Gastrocnemius medialis (tissue), 4 donors: ENCODE results near the gene ARNT2. TPM values are rescaled to one million over a fixed set of nuclear protein-coding genes. Genes with fewer than 3 reads are reported as not detected.

Experiments used
- ATAC-seq, 2 donors: fragments of 150-250 bp; one replicate each; pipeline ENCODE4 v1.9.1; 2016
- DNase-seq, 2 donors: peaks; one replicate each; pipeline ENCODE4 v3.0.0-alpha.2; 2019
- H3K27ac ChIP-seq, 4 donors: fragments of 200-600 bp; sonication (generic); 1 replicate in 1 of 4; 2 replicates in 3 of 4; pipeline ENCODE4 v1.5.1; 2016 to 2018; ENCODE audit warnings: mild to moderate bottlenecking in 2 of 4, moderate library complexity in 1 of 4
- H3K27me3 ChIP-seq, 3 donors: fragments of 200-600 bp; sonication (generic) in 2 of 3; 1 replicate in 1 of 3; 2 replicates in 2 of 3; pipeline versions ENCODE4 v1.5.1 to v1.6.0; 2016 to 2019; ENCODE audit warnings: mild to moderate bottlenecking in 1 of 3, moderate library complexity in 1 of 3
- H3K36me3 ChIP-seq, 2 donors: fragments of 200-600 bp; sonication (generic) in 1 of 2; one replicate each; pipeline ENCODE4 v1.5.1; 2017 to 2018
- H3K4me1 ChIP-seq, 2 donors: fragments of 200-600 bp; sonication (generic) in 1 of 2; one replicate each; pipeline ENCODE4 v1.5.1; 2016 to 2017; ENCODE audit warnings: mild to moderate bottlenecking in 2 of 2
- H3K4me3 ChIP-seq, 4 donors: fragments of 200-600 bp; sonication (generic) in 3 of 4; 1 replicate in 1 of 4; 2 replicates in 3 of 4; pipeline ENCODE4 v1.5.1; 2016 to 2019; ENCODE audit warnings: mild to moderate bottlenecking in 2 of 4
- H3K9me3 ChIP-seq, 3 donors: fragments of 200-600 bp; sonication (generic) in 2 of 3; 1 replicate in 1 of 3; 2 replicates in 2 of 3; pipeline ENCODE4 v1.5.1; 2016 to 2019
- CTCF ChIP-seq, 5 experiments: fragments of 450-650 bp in 3 of 5; fragments of 200-600 bp in 2 of 5; sonication (generic) in 2 of 5; IDR thresholded peaks in 4 of 5; conservative IDR thresholded peaks in 1 of 5; 1 replicate in 4 of 5; 2 replicates in 1 of 5; pipeline ENCODE4 v1.5.1; 2016 to 2019; ENCODE audit warnings: antibody characterized with exemption in 5 of 5, mild to moderate bottlenecking in 3 of 5, moderate library complexity in 3 of 5
- POLR2A ChIP-seq, 2 donors: fragments of 450-650 bp; IDR thresholded peaks; one replicate each; pipeline ENCODE4 v1.6.1; 2017; ENCODE audit warnings: antibody characterized with exemption in 2 of 2, mild to moderate bottlenecking in 2 of 2, moderate library complexity in 2 of 2
- in situ Hi-C, 4 donors: fragments of 200-750 bp; cut with MboI; loops; one replicate each; pipeline versions ENCODE4 v1.15.0 to v1.8.0; 2017; ENCODE audit warnings: low sequenced_read_pairs in 4 of 4
- intact Hi-C: fragments of 100-400 bp; cut with DNase I; formaldehyde crosslinking; loops from one replicate; pipeline ENCODE4 v1.15.1; 2023; ENCODE audit warnings: low total_unique reads
- total RNA-seq, 4 donors: library from RNA; depleted of rRNA; stranded (reverse); fragments of >200 nt; gene quantifications; one replicate each; pipeline versions ENCODE4 v1.1.0 to v1.2.3, GENCODE V29; 2016

The ARNT2 gene
- total RNA-seq, 4 donors from 2014 or later: 4.1 to 23.5 (median 6.6) TPM

DNA sequence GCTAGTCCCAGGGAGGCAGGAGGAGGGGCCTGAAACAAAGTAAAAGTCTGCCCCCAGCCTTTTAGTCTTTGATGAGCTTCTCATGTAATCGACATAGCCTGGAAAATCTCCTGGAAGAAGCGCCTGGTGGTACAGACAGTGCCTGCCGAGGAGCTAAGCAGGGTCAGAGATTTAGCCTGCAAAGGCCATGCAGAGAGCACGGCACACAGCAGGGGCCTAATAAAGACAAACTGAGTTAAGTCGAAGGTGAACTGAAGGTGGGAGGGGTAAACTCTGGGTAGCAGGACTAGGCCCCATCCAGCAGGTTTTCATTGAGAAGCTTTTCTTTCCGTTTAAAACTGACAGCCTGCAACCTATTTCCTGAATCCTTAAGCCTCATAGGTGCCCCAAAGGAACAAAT is 175.4 kb downstream of the ARNT2 start:
- Histone ChIP-seq H3K9me3 (no peaks in the 10 kb centered on the region), H3K4me1 (no peaks in the 10 kb centered on the region), H3K27me3 (no peaks in the 10 kb centered on the region), H3K27ac (no peak overlapping the region), H3K4me3 (no peak overlapping the region), H3K36me3 (no peaks in the 10 kb centered on the region)
- intact Hi-C loops (no loop called here), in situ Hi-C loops (no loop called here)
- TF ChIP-seq POLR2A (IDR thresholded peaks at IDR 0.05): no peak
- no peak for TF ChIP-seq CTCF (IDR thresholded peaks at IDR 0.05 in 4 of 5, conservative IDR thresholded peaks at IDR 0.05 in 1 of 5)
- DNase-seq (no peak), ATAC-seq (no peak)

GRCh38 chr15:80580106-80580505 is 175.9 kb downstream of the ARNT2 start:
- in situ Hi-C loops (no loop called here), intact Hi-C loops (no loop called here)
- H3K27me3 ChIP-seq: no peaks in the 10 kb centered on the region
- H3K4me1 ChIP-seq: no peaks in the 10 kb centered on the region
- DNase-seq (no peak), ATAC-seq (no peak)
- no peak overlapping the region for H3K4me3 ChIP-seq
- no peak for TF ChIP-seq POLR2A (IDR thresholded peaks at IDR 0.05)
- H3K36me3 ChIP-seq: no peaks in the 10 kb centered on the region
- no peak overlapping the region for H3K27ac ChIP-seq
- H3K9me3 ChIP-seq: no peaks in the 10 kb centered on the region

DNA sequence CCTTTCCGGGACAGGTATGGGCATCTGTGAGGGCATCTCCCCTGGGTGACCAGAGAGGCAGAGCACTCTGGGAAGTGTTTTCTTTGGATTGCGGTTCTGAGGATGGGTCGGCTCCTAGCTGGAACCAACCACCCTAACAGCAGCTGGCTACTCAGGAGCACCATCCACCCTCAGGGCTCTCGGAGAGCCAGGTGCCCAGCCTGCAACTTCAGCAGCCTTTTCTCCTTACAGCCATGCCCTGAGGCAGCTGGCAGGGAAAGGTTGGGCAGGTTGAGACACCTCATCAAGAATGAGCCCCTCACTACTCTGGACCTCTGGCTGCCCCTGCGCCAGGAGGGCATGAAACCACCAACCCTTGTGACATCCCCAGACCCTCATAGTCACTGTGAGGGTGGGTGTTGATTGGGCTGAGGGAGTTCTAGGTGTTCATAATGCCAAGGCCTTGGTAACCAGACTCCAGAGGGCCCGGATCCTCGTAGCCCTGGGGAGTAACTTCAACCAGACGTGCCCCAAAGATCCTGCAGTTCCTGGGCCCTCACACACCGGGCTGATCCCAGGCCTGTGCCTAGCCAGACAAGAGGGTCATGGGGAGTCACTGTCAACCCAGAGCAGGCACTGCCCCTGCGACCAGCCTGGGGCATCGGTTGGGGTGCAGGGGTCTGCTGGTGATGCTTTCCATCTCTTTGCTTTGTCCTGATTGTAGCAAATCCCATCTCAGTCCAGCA is 176.5 kb downstream of the ARNT2 start:
- no peak for ATAC-seq

DNA sequence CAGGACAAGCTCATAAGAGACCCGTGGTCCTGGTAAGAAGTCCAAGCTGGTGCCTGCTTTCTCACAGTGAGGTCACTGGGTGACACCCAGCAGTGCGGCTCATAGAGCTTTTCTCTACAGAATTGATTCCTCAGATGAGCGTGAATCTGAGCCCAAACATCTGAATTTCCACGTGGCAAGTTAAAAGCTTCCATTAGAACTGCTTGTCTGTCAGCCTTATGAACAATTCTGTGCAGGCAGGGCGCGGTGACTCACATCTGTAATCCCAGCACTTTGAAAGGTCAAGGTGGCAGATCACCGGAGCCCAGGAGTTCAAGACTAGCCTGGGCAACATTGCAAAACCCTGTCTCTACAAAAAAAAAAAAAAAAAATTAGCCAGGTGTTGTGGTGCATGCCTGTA is 177.8 kb downstream of the ARNT2 start:
- Histone ChIP-seq H3K9me3 (no peaks in the 10 kb centered on the region), H3K4me1 (no peaks in the 10 kb centered on the region), H3K27me3 (no peaks in the 10 kb centered on the region), H3K36me3 (no peaks in the 10 kb centered on the region), H3K4me3 (no peak overlapping the region), H3K27ac (no peak overlapping the region)
- intact Hi-C loops: no loop called here
- in situ Hi-C loops: no loop called here
- no peak for TF ChIP-seq CTCF (IDR thresholded peaks at IDR 0.05 in 4 of 5, conservative IDR thresholded peaks at IDR 0.05 in 1 of 5)
- no peak for TF ChIP-seq POLR2A (IDR thresholded peaks at IDR 0.05)
- DNase-seq (no peak), ATAC-seq (no peak)

More for the DNA sequence above, 176.5 kb downstream of the ARNT2 start:
- Histone ChIP-seq H3K27me3 (no peaks in the 10 kb centered on the region), H3K4me1 (no peaks in the 10 kb centered on the region), H3K27ac (no peak overlapping the region), H3K4me3 (no peak overlapping the region), H3K36me3 (no peaks in the 10 kb centered on the region), H3K9me3 (no peaks in the 10 kb centered on the region)
- in situ Hi-C loops (no loop called here), intact Hi-C loops (no loop called here)
- no peak for DNase-seq
- TF ChIP-seq POLR2A (IDR thresholded peaks at IDR 0.05): no peak
- TF ChIP-seq CTCF (IDR thresholded peaks at IDR 0.05 in 4 of 5, conservative IDR thresholded peaks at IDR 0.05 in 1 of 5): no peak

- no peak overlapping the region for H3K4me3 ChIP-seq
- H3K27ac ChIP-seq: no peak overlapping the region
- TF ChIP-seq CTCF (IDR thresholded peaks at IDR 0.05 in 4 of 5, conservative IDR thresholded peaks at IDR 0.05 in 1 of 5) (no peak), POLR2A (IDR thresholded peaks at IDR 0.05) (no peak)
- no peaks in the 10 kb centered on the region for H3K27me3 ChIP-seq
- DNase-seq: no peak
- no peaks in the 10 kb centered on the region for H3K36me3 ChIP-seq
- in situ Hi-C loops: no loop called here
- intact Hi-C loops: no loop called here
- no peaks in the 10 kb centered on the region for H3K4me1 ChIP-seq
- no peaks in the 10 kb centered on the region for H3K9me3 ChIP-seq
- no peak for ATAC-seq
These were observed 178.7 kb downstream of the ARNT2 start for GRCh38 chr15:80582816-80583423.
